SKM-1 (cell line): ENCODE results near the gene C22orf23.

ENCODE experiments used
- DNase-seq: peaks from one replicate; lab custom pipeline; 2025; ENCODE audit not compliant: unreplicated experiment; lab: John Stamatoyannopoulos, UW

The C22orf23 gene

DNA sequence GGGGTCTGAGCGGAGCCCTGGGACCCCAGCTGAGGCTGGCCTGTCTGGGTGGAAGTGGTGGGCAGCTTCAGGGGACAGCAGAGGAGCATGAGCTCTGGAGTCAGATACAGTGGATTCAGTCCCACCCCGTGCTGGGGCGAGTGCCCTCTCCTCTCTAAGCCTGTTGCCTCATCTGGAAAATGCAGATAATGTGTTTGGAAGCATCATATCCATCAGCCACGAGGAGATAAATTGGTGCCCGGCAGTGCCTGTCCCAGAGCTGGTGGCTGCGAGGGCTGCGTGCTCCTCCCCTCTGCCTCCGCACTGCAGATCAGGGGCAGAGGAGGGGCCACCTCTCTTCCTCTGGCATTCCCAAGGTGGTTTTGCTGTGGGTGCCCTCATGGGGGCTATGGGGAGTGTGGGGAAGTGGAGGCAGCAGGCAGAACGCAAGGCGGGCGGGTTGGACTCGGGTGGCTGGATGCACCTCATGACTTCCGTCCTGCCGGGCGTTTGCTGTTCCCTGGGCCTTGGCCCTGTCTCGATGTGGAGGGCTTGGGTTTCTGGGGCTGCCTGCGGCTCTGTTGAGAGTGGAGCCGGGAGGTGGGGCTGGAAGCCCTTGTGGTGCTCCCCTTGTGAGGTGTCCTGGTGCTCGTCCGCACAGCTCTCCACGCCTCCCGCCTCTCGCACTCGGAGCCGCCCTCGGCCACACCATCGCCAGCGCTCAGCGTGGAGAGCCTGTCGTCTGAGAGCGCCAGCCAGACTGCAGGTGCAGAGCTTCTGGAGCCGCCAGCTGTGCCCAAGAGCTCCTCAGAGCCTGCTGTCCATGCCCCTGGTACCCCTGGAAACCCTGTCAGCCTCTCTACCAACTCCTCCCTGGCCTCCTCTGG lies 26.4 kb downstream of the C22orf23 start:
- no peak for DNase-seq

DNA sequence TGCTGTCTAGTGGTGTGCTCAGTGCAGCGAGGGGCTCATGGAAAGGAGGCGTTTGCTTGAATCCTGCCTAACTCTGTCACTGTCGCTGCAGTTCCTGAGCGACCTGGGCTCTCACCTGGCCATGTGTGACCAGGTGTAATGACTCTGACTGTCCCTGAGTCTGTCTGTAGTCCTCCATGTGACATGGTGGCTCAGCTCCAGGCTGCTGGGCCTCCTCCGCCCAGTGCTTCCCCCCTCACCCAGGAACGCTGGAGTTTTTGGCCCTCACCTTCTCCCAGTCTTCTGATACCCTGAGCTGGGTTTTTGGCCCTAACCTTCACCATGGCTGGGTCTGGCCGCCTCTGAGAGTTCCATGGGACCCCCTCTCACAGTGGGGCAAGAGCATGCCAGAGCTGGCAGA lies 27.0 kb downstream of the C22orf23 start:
- DNase-seq: no peak

DNA sequence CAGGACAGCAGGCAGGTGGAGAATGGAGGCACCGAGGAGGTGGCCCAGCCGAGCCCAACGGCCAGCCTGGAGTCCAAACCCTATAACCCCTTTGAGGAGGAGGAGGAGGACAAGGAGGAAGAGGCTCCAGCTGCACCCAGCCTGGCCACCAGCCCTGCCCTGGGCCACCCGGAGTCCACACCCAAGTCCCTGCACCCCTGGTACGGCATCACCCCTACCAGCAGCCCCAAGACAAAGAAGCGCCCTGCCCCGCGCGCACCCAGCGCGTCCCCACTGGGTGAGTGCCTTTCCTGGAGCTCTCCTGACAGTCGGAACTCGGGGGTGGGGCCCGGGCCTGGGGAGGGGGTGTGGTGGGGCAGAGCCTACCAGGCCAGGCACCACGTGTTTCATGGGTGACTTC lies 27.6 kb downstream of the C22orf23 start:
- no peak for DNase-seq

GRCh38 chr22:37925330-37925729 lies 28.1 kb downstream of the C22orf23 start:
- DNase-seq: no peak

GRCh38 chr22:37924386-37925065 lies 28.9 kb downstream of the C22orf23 start:
- no peak for DNase-seq

DNA sequence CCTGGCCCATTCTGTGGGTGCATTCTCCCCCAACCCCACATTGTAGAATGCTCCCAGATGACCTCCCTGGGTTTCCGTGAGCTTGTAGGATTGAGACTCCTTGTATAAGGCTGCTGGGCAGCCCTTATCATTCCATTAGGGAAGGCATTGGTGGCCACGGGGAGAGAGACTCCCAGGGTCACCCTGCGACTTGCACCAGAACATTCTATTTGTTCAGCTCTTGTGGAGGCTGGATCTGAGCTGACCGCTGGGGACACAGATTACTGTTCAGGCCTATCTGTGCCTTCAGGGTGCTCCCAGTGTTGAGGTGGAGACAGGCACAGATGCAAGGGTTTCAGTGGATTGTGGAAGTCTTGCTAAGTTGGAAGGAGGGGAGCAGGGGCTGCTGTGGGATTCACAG lies 29.5 kb downstream of the C22orf23 start:
- no peak for DNase-seq

DNA sequence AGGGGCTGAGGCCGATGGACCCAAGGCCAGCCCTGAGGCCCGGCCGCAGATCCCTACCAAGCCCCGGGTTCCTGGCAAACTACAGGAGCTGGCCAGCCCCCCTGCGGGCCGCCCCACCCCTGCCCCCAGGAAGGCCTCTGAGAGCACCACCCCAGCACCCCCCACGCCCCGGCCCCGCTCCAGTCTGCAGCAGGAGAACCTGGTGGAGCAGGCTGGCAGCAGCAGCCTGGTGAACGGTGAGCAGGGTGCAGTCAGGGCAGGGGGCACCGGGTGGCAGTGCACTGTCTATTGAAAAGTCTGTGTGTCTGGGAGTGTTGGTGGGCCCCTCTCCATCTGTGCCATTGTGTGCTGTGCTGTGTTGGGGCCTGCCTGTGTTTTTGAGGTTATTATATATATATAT lies 31.2 kb downstream of the C22orf23 start:
- DNase-seq: no peak

DNA sequence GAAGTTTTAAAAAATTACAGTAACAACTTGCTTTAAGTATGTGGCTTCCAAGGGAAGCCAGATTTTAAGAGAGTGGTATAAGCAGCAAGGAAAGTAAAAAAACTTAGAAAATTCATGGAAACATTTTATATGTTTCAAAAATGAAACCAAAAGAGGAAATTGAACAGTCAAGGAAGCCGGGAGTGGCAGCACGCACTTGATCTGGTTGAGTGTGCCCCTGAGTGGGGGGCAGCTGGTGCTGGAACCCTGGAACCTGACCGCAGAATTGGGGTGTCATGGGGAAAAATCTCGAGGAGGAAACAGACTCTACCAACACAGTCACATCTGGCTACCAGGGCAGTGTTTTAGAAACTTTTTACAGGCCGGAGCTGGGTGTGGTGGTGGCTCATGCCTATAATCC lies 33.3 kb downstream of the C22orf23 start:
- no peak for DNase-seq

- DNase-seq: no peak
Observed at GRCh38 chr22:37918580-37919270, 34.7 kb downstream of the C22orf23 start.

- no peak for DNase-seq
Observed at GRCh38 chr22:37917874-37918548, 35.4 kb downstream of the C22orf23 start.

GRCh38 chr22:37916311-37916710 lies 37.1 kb downstream of the C22orf23 start:
- no peak for DNase-seq

- DNase-seq: no peak
Observed at GRCh38 chr22:37913233-37913721, 40.1 kb downstream of the C22orf23 start.

DNA sequence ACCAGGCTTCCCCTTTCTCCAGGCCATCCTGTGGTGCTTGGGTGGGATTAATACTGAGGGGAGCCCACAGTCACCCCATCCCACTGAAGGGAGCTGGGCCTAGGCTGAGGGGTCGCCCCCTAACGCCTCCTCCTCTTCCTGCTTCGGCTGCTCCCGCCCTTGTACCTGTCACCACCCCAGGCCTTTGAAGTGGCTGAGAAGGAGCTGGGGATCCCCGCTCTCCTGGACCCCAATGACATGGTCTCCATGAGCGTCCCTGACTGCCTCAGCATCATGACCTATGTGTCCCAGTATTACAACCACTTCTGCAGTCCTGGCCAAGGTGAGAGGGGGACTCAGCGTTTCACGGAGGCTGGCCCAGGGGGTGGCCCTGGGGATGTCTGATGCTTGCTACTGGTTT lies 41.2 kb downstream of the C22orf23 start:
- DNase-seq: no peak

DNA sequence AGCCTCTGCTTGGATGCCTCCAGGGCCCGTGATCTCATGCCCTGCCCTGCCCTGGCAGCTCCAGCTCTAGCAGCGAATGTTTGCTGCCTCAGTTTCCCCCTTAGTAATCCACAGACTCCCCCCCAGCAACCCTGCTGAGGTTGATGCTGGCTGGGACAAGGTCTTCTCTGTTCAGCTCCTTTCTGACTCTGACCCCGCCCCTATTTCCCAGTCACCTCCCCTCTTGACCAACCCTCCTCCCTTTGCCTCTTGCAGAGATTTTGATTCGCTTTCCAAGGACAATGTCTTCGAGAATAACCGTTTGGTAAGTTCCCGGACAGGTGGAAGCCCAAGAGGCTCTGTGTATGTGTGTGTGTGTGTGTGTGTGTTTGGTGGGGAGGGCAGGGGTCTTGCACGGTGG lies 41.7 kb downstream of the C22orf23 start:
- no peak for DNase-seq

- no peak for DNase-seq
Observed at GRCh38 chr22:37910890-37911672, 42.3 kb downstream of the C22orf23 start.

GRCh38 chr22:37909766-37910165 lies 43.6 kb downstream of the C22orf23 start:
- DNase-seq: no peak

DNA sequence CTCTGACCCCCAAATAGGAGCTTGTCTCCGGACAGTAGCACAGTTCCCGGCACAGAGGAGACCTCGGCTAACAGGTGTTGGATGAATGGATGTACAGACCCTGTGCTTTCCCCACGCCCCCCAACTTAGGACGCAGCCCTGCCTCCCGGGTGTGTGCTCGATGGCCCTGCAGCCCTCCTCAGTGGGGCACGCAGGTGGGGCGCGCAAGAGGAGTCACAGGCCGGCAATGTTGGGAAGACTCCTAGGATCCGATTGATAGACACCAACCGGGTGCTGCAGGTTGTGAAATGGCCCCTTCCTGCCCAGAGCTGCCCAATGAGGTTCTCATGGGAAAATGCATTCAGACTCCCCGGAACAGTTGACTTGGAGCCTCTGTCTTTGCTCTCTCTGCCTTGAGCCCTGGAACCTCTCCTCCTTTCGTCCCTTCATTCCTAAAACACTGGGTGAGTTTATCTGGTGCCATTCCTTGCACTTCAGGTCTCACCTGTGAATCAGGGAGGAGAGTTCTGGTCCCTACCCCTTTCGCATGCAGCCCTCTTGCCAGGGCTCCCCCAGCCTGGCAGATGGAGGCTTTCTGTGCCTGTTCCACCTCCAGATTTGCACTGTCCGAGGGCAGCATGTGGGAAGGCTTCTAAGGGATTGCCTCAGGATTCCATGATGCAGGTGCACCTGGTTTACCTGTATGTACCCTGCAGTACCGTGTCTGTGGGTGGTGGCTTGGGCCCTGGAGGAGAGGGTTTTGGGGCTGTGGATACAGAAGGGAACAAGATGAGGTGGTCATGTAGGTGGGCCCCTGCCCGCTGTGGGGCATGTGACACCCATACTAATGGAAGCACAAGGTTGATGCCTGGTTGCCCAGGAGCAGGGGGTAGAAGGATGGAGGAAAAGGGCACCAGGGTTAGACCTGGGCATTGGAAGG lies 46.1 kb downstream of the C22orf23 start:
- no peak for DNase-seq

- DNase-seq: no peak
Observed at GRCh38 chr22:37906364-37907008, 46.9 kb downstream of the C22orf23 start.
